ENCODE results near the gene SPAG17.

Gene SPAG17

GRCh38 chr1:118209648-118210047 lies 24.6 kb upstream of the SPAG17 start:
- TF ChIP-seq EZH2phosphoT487 (IDR thresholded peaks at IDR 0.05; ENCODE audit: low read depth) = no peak
- TF ChIP-seq, protein P1, sequence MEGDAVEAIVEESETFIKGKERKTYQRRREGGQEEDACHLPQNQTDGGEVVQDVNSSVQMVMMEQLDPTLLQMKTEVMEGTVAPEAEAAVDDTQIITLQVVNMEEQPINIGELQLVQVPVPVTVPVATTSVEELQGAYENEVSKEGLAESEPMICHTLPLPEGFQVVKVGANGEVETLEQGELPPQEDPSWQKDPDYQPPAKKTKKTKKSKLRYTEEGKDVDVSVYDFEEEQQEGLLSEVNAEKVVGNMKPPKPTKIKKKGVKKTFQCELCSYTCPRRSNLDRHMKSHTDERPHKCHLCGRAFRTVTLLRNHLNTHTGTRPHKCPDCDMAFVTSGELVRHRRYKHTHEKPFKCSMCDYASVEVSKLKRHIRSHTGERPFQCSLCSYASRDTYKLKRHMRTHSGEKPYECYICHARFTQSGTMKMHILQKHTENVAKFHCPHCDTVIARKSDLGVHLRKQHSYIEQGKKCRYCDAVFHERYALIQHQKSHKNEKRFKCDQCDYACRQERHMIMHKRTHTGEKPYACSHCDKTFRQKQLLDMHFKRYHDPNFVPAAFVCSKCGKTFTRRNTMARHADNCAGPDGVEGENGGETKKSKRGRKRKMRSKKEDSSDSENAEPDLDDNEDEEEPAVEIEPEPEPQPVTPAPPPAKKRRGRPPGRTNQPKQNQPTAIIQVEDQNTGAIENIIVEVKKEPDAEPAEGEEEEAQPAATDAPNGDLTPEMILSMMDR (IDR thresholded peaks at IDR 0.05; ENCODE audit: low read depth, low read length) = no peak
- Histone ChIP-seq H3K9ac (ENCODE audit: low read length) (no peak overlapping the region), H3K36me3 (replicated peaks; ENCODE audit: low read depth, low read length) (no peaks in the 10 kb centered on the region), H3K9me3 (ENCODE audit: insufficient read depth, low read length) (no peaks in the 10 kb centered on the region), H3K4me2 (ENCODE audit: low read length) (no peak overlapping the region), H3K27me3 (ENCODE audit: low read depth, low read length) (no peaks in the 10 kb centered on the region), H3K27ac (ENCODE audit: low read length) (no peak overlapping the region), H4K20me1 (ENCODE audit: insufficient read depth, low read length) (no peaks in the 10 kb centered on the region), H3K4me3 (ENCODE audit: low read length) (no peak overlapping the region), H3K4me1 (ENCODE audit: low read length) (no peaks in the 10 kb centered on the region), H3K79me2 (ENCODE audit: low read length) (no peaks in the 10 kb centered on the region), H2AFZ (ENCODE audit: low read depth, low read length) (no peak overlapping the region)

- H3K79me2 ChIP-seq (ENCODE audit: low read length) = no peaks in the 10 kb centered on the region
- no peaks in the 10 kb centered on the region for H3K27me3 ChIP-seq (ENCODE audit: low read depth, low read length)
- H3K36me3 ChIP-seq (replicated peaks; ENCODE audit: low read depth, low read length) = no peaks in the 10 kb centered on the region
- no peak overlapping the region for H3K4me2 ChIP-seq (ENCODE audit: low read length)
- H2AFZ ChIP-seq (ENCODE audit: low read depth, low read length) = no peak overlapping the region
- H3K9me3 ChIP-seq (ENCODE audit: insufficient read depth, low read length) = no peaks in the 10 kb centered on the region
- TF ChIP-seq EZH2phosphoT487 (IDR thresholded peaks at IDR 0.05; ENCODE audit: low read depth) = no peak
- no peak overlapping the region for H3K4me3 ChIP-seq (ENCODE audit: low read length)
- no peak overlapping the region for H3K27ac ChIP-seq (ENCODE audit: low read length)
- H4K20me1 ChIP-seq (ENCODE audit: insufficient read depth, low read length) = no peaks in the 10 kb centered on the region
- no peak overlapping the region for H3K9ac ChIP-seq (ENCODE audit: low read length)
- no peaks in the 10 kb centered on the region for H3K4me1 ChIP-seq (ENCODE audit: low read length)
Observed at GRCh38 chr1:118206966-118207365, 21.9 kb upstream of the SPAG17 start.

GRCh38 chr1:118204648-118205047 lies 19.6 kb upstream of the SPAG17 start:
- Histone ChIP-seq H3K4me2 (ENCODE audit: low read length) (no peak overlapping the region), H3K36me3 (replicated peaks; ENCODE audit: low read depth, low read length) (no peaks in the 10 kb centered on the region), H3K9me3 (ENCODE audit: insufficient read depth, low read length) (no peaks in the 10 kb centered on the region), H4K20me1 (ENCODE audit: insufficient read depth, low read length) (no peaks in the 10 kb centered on the region), H3K9ac (ENCODE audit: low read length) (no peak overlapping the region), H3K4me1 (ENCODE audit: low read length) (no peaks in the 10 kb centered on the region), H3K27ac (ENCODE audit: low read length) (no peak overlapping the region), H3K4me3 (ENCODE audit: low read length) (no peak overlapping the region), H3K27me3 (ENCODE audit: low read depth, low read length) (no peaks in the 10 kb centered on the region), H2AFZ (ENCODE audit: low read depth, low read length) (no peak overlapping the region), H3K79me2 (ENCODE audit: low read length) (no peaks in the 10 kb centered on the region)
- TF ChIP-seq EZH2phosphoT487 (IDR thresholded peaks at IDR 0.05; ENCODE audit: low read depth) = no peak
- TF ChIP-seq, protein P1 (IDR thresholded peaks at IDR 0.05; ENCODE audit: low read depth, low read length) = no peak

DNA sequence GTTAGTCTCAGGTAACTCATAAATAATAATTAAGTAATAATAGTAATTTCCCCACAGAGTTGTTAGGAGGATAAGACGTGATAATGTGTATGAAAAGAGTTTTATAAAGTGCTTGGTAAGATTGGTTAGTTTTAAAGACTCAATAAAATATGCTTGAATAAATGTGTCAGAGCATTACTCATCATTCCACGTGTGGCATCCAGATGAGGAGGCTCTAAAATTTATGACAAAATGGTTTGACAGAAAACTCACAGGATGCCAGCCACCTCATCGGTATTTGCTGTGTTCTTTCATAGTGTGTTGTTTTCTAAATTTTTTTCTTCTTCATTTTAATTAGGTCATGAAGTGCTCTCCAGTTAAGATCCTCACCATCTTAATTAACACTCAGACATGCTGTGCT lies 19.1 kb upstream of the SPAG17 start:
- Histone ChIP-seq H3K79me2 (ENCODE audit: low read length) (no peaks in the 10 kb centered on the region), H3K36me3 (replicated peaks; ENCODE audit: low read depth, low read length) (no peaks in the 10 kb centered on the region), H3K9me3 (ENCODE audit: insufficient read depth, low read length) (no peaks in the 10 kb centered on the region), H4K20me1 (ENCODE audit: insufficient read depth, low read length) (no peaks in the 10 kb centered on the region), H3K4me2 (ENCODE audit: low read length) (no peak overlapping the region), H3K9ac (ENCODE audit: low read length) (no peak overlapping the region), H3K4me3 (ENCODE audit: low read length) (no peak overlapping the region), H3K27me3 (ENCODE audit: low read depth, low read length) (no peaks in the 10 kb centered on the region), H3K4me1 (ENCODE audit: low read length) (no peaks in the 10 kb centered on the region), H2AFZ (ENCODE audit: low read depth, low read length) (no peak overlapping the region), H3K27ac (ENCODE audit: low read length) (no peak overlapping the region)
- TF ChIP-seq, protein P1 (IDR thresholded peaks at IDR 0.05; ENCODE audit: low read depth, low read length) = no peak
- no peak for TF ChIP-seq EZH2phosphoT487 (IDR thresholded peaks at IDR 0.05; ENCODE audit: low read depth)

Data from OCI-LY3 (cell line).